ENCODE data around the gene TMEM52B. TPM values are rescaled to one million over a fixed set of nuclear protein-coding genes. Genes with fewer than 3 reads are reported as not detected.

The TMEM52B gene
- polyA plus RNA-seq, 1 donor: 147 TPM

- DNase-seq: no peak
These were observed 59.7 kb downstream of the TMEM52B start for GRCh38 chr12:10238526-10238925.

- DNase-seq: no peak
These were observed 62.5 kb downstream of the TMEM52B start for GRCh38 chr12:10241290-10241689.

Other genes starting within 250 kb of the TMEM52B start
- not detected for gene CLEC2A, start 246.7 kb upstream of the TMEM52B start, polyA plus RNA-seq (ENCODE audit: insufficient read length)
- gene CLEC12A, start 207.6 kb upstream of the TMEM52B start, polyA plus RNA-seq (ENCODE audit: insufficient read length): 0.85 TPM
- gene CLEC1B, start 179.9 kb upstream of the TMEM52B start, polyA plus RNA-seq (ENCODE audit: insufficient read length): 0.43 TPM
- 0.13 TPM for gene CLEC12B, start 168.4 kb upstream of the TMEM52B start, polyA plus RNA-seq (ENCODE audit: insufficient read length)
- 0.76 TPM for gene CLEC9A, start 148.3 kb upstream of the TMEM52B start, polyA plus RNA-seq (ENCODE audit: insufficient read length)
- gene CLEC1A, start 80.0 kb upstream of the TMEM52B start, polyA plus RNA-seq (ENCODE audit: insufficient read length): 4.3 TPM
- 2.8 TPM for gene CLEC7A, start 48.8 kb upstream of the TMEM52B start, polyA plus RNA-seq (ENCODE audit: insufficient read length)
- 1.3 TPM for gene OLR1, start 6.9 kb upstream of the TMEM52B start, polyA plus RNA-seq (ENCODE audit: insufficient read length)
- 74.4 TPM for gene GABARAPL1, start 33.8 kb downstream of the TMEM52B start, polyA plus RNA-seq (ENCODE audit: insufficient read length)
- 0.37 TPM for gene KLRD1, start 128.8 kb downstream of the TMEM52B start, polyA plus RNA-seq (ENCODE audit: insufficient read length)
- 1.8 TPM for gene KLRK1, start 211.0 kb downstream of the TMEM52B start, polyA plus RNA-seq (ENCODE audit: insufficient read length)
- not detected for gene KLRC4, start 230.7 kb downstream of the TMEM52B start, polyA plus RNA-seq (ENCODE audit: insufficient read length)
- gene KLRC3, start 241.6 kb downstream of the TMEM52B start, polyA plus RNA-seq (ENCODE audit: insufficient read length): 0.27 TPM